Thoracic aorta (tissue), 2 donors: Measurements from ENCODE around the gene MNDA. TPM values are rescaled to one million over a fixed set of nuclear protein-coding genes. Genes with fewer than 3 reads are reported as not detected.
"Not testable (repeated sequence)": the region's sequence is repeated elsewhere in the genome, so short reads cannot be mapped to it uniquely, and the experiment has no call there.

Experiments used
- ATAC-seq: fragments of 150-250 bp; one replicate; pipeline ENCODE4 v1.8.0; 2017; ENCODE audit warnings: low read depth; ENCODE audit not compliant: insufficient number of reproducible peaks, low FRiP score
- DNase-seq: peaks from one replicate; pipeline ENCODE4 v3.0.0-alpha.2; 2020; ENCODE audit warnings: low spot score
- H3K27ac ChIP-seq, 2 donors: fragments of 200-600 bp; sonication (generic); 1 replicate in 1 of 2; 2 replicates in 1 of 2; pipeline ENCODE4 v1.5.1; 2016; ENCODE audit warnings: mild to moderate bottlenecking in 2 of 2, moderate library complexity in 2 of 2
- H3K27me3 ChIP-seq: fragments of 200-600 bp; sonication (generic); replicated peaks from 2 replicates; pipeline ENCODE4 v1.6.0; 2016; ENCODE audit warnings: mild to moderate bottlenecking; ENCODE audit not compliant: insufficient read depth
- H3K36me3 ChIP-seq: fragments of 200-600 bp; sonication (generic); one replicate; pipeline ENCODE4 v1.5.1; 2016
- H3K4me1 ChIP-seq, 2 donors: fragments of 200-600 bp; sonication (generic); 1 replicate in 1 of 2; 2 replicates in 1 of 2; pipeline versions ENCODE4 v1.5.1 to v1.6.0; 2016; ENCODE audit warnings: low read depth in 2 of 2, mild to moderate bottlenecking in 1 of 2; ENCODE audit not compliant: control insufficient read depth in 1 of 2
- H3K4me3 ChIP-seq: fragments of 200-600 bp; sonication (generic); 2 replicates; pipeline ENCODE4 v1.5.1; 2016; ENCODE audit warnings: mild to moderate bottlenecking
- H3K9me3 ChIP-seq: fragments of 200-600 bp; sonication (generic); 2 replicates; pipeline ENCODE4 v1.5.1; 2016
- total RNA-seq, 2 donors: library from RNA; depleted of rRNA; stranded (reverse); fragments of >200 nt; gene quantifications; one replicate each; pipeline versions ENCODE4 v1.1.0 to v1.2.3, GENCODE V29; 2016
- TF ChIP-seq, protein P1 (sequence below): fragments of 200-600 bp; sonication (generic); IDR thresholded peaks from one replicate; pipeline ENCODE4 v1.5.1; 2019; ENCODE audit warnings: antibody characterized with exemption

The MNDA gene
- total RNA-seq, 2 donors from 2014 or later = 11.0 to 12.7 TPM

DNA sequence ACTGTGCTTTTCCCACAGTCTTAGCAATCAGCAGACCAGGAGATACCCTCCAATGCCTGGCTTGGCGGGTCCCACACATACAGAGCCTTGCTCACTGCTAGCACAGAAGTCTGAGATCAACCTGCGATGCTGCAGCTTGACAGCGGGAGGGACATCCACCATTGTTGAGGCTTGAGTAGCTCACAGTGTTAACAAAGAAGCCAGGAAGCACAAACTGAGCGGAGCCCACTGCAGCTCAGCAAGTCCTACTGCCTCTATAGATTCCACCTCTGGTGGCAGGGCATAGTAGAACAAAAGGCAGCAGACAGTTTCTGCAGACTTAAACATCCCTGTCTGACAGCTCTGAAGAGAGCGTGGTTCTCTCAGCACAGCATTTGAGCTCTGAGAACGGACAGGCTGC lies 33.4 kb downstream of the MNDA start:
- peaks cover 6% of the 10 kb centered on the region for H3K9me3 ChIP-seq
- H3K4me1 ChIP-seq = no peaks in the 10 kb centered on the region
- no peak overlapping the region for H3K27ac ChIP-seq
- H3K4me3 ChIP-seq = no peak overlapping the region
- DNase-seq = no peak
- no peaks in the 10 kb centered on the region for H3K36me3 ChIP-seq
- ATAC-seq = no peak
- no peaks in the 10 kb centered on the region for H3K27me3 ChIP-seq
- TF ChIP-seq, protein P1, sequence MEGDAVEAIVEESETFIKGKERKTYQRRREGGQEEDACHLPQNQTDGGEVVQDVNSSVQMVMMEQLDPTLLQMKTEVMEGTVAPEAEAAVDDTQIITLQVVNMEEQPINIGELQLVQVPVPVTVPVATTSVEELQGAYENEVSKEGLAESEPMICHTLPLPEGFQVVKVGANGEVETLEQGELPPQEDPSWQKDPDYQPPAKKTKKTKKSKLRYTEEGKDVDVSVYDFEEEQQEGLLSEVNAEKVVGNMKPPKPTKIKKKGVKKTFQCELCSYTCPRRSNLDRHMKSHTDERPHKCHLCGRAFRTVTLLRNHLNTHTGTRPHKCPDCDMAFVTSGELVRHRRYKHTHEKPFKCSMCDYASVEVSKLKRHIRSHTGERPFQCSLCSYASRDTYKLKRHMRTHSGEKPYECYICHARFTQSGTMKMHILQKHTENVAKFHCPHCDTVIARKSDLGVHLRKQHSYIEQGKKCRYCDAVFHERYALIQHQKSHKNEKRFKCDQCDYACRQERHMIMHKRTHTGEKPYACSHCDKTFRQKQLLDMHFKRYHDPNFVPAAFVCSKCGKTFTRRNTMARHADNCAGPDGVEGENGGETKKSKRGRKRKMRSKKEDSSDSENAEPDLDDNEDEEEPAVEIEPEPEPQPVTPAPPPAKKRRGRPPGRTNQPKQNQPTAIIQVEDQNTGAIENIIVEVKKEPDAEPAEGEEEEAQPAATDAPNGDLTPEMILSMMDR = no peak

GRCh38 chr1:158870438-158870837 lies 39.3 kb downstream of the MNDA start:
- H3K27me3 ChIP-seq, H3K4me1 ChIP-seq: not testable (repeated sequence)

GRCh38 chr1:158873141-158873540 lies 42.0 kb downstream of the MNDA start:
- Histone ChIP-seq H3K36me3 (no peaks in the 10 kb centered on the region), H3K9me3 (no peaks in the 10 kb centered on the region), H3K27me3 (no peaks in the 10 kb centered on the region), H3K4me1 (no peaks in the 10 kb centered on the region), H3K4me3 (no peak overlapping the region), H3K27ac (no peak overlapping the region)
- ATAC-seq (no peak), DNase-seq (no peak)
- TF ChIP-seq, protein P1 = no peak

More at GRCh38 chr1:158870438-158870837, 39.3 kb downstream of the MNDA start:
- not testable (repeated sequence) for DNase-seq, H3K4me3 ChIP-seq, ATAC-seq, H3K27ac ChIP-seq, H3K9me3 ChIP-seq, H3K36me3 ChIP-seq

DNA sequence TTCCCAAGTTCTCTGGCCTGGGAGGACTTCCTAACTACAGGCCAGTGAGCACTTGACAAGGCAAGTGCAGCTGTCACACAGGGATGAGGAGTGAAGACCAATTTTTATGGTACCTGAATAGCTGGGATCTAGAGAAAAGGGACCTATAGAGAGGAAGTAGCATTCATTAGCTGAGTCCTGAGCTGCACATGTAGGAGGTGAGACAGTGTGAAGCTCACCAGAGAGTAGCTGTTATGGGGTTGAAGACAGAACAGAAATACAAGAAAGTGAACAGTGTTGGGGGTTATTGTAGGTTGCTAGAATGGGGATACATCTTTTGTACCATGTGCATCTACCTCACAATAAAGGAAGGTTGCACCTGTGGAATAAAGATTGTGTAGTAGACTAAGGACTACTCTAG lies 62.5 kb downstream of the MNDA start:
- Histone ChIP-seq H3K4me1 (no peaks in the 10 kb centered on the region), H3K27me3 (no peaks in the 10 kb centered on the region), H3K27ac (no peak overlapping the region), H3K9me3 (no peaks in the 10 kb centered on the region), H3K4me3 (no peak overlapping the region), H3K36me3 (no peaks in the 10 kb centered on the region)
- DNase-seq (no peak), ATAC-seq (no peak)
- TF ChIP-seq, protein P1 = no peak

- Histone ChIP-seq H3K27ac (no peak overlapping the region), H3K9me3 (no peaks in the 10 kb centered on the region), H3K27me3 (no peaks in the 10 kb centered on the region), H3K4me3 (no peak overlapping the region), H3K36me3 (no peaks in the 10 kb centered on the region), H3K4me1 (no peaks in the 10 kb centered on the region)
- ATAC-seq = no peak
- TF ChIP-seq, protein P1 = no peak
- DNase-seq = no peak
These were observed 67.6 kb downstream of the MNDA start for GRCh38 chr1:158898722-158899121.

Other genes with a start within 250 kb of the MNDA start
- gene OR10Z1, start 226.1 kb upstream of the MNDA start, total RNA-seq = not detected
- gene SPTA1, start 144.6 kb upstream of the MNDA start, total RNA-seq = not detected
- gene OR6K2, start 130.7 kb upstream of the MNDA start, total RNA-seq = not detected
- not detected for gene OR6K3, start 110.6 kb upstream of the MNDA start, total RNA-seq
- gene OR6K6, start 76.6 kb upstream of the MNDA start, total RNA-seq = not detected
- gene OR6N1, start 59.2 kb upstream of the MNDA start, total RNA-seq = not detected
- gene OR6N2, start 50.1 kb upstream of the MNDA start, total RNA-seq = not detected
- 1 to 10 TPM; 2.8 to 6.5 TPM for gene PYHIN1, start 100.2 kb downstream of the MNDA start, total RNA-seq
- gene IFI16, start 178.6 kb downstream of the MNDA start, total RNA-seq = 100 to 1,000 TPM in 1 of 2 donors, 10 to 100 TPM in 1; 65.4 to 182 TPM
- gene AIM2, start 245.4 kb downstream of the MNDA start, total RNA-seq = 1 to 10 TPM; 1.1 to 3.4 TPM